ENCODE data around the gene RAF1. TPM values are rescaled to one million over a fixed set of nuclear protein-coding genes. Genes with fewer than 3 reads are reported as not detected.

Gene RAF1
- polyA plus RNA-seq, 2 of the 4 experiments (the other 2 are of a cell fraction): 56.2 to 94.6 TPM

GRCh38 chr3:12708584-12709192 is 44.8 kb upstream of the RAF1 start (continued):
- TF ChIP-seq RAD21 (conservative IDR thresholded peaks at IDR 0.05 in 1 of 2, IDR thresholded peaks at IDR 0.05 in 1 of 2) (no peak), CBX8 (IDR thresholded peaks at IDR 0.05) (no peak)

GRCh38 chr3:12707449-12707848 is 43.5 kb upstream of the RAF1 start:
- H3K9me3 ChIP-seq: peaks cover 3% of the 10 kb centered on the region; the same call in 1 of the 3 replicates
- WGBS (ENCODE audit: missing lambda C conversion rate): 83% methylated on average over 2 of the region's 2 CpGs
- H3K4me2 ChIP-seq: no peak overlapping the region
- CTCF ChIA-PET: interaction anchor here (0.6 to 7.5 kb wide), 6 partner anchors 12 to 100 kb away, joined by 3 to 44 read pairs (median 4); no protein-coding TSS in a partner anchor
- POLR2A ChIA-PET: no interaction called here
- DNase-seq (ENCODE audit: low read depth in 1 of 2, low spot score in 1 of 2) (no peak), ATAC-seq (no peak), FAIRE-seq (no peak)
- TF ChIP-seq CHD2 (IDR thresholded peaks at IDR 0.05; ENCODE audit: low read length, partially characterized antibody) (no peak), CHD4 (IDR thresholded peaks at IDR 0.05; ENCODE audit: borderline replicate concordance) (no peak), KDM1A (IDR thresholded peaks at IDR 0.05; ENCODE audit: low read depth) (no peak), HOXA7 (CRISPR knock-in tag; IDR thresholded peaks at IDR 0.05) (no peak), FOSB (CRISPR knock-in tag; IDR thresholded peaks at IDR 0.05) (no peak), ZNF302 (CRISPR knock-in tag; IDR thresholded peaks at IDR 0.05) (no peak), CEBPB (IDR thresholded peaks at IDR 0.05) (no peak), MAX (IDR thresholded peaks at IDR 0.05) (no peak), ESRRA (IDR thresholded peaks at IDR 0.05; ENCODE audit: borderline replicate concordance, low read length) (no peak), CBX2 (IDR thresholded peaks at IDR 0.05; ENCODE audit: borderline replicate concordance, low read depth) (no peak), FOXS1 (CRISPR knock-in tag; IDR thresholded peaks at IDR 0.05) (no peak), HOXB5 (CRISPR knock-in tag; IDR thresholded peaks at IDR 0.05) (no peak), HMGXB4 (CRISPR knock-in tag; IDR thresholded peaks at IDR 0.05; ENCODE audit: borderline replicate concordance) (no peak), RARB (CRISPR knock-in tag; IDR thresholded peaks at IDR 0.05) (no peak), EP300 (IDR thresholded peaks at IDR 0.05) (no peak), HDAC2 (IDR thresholded peaks at IDR 0.05) (no peak), ATOH8 (CRISPR knock-in tag; IDR thresholded peaks at IDR 0.05; ENCODE audit: low read depth) (no peak)
- TF ChIP-seq, protein P1, sequence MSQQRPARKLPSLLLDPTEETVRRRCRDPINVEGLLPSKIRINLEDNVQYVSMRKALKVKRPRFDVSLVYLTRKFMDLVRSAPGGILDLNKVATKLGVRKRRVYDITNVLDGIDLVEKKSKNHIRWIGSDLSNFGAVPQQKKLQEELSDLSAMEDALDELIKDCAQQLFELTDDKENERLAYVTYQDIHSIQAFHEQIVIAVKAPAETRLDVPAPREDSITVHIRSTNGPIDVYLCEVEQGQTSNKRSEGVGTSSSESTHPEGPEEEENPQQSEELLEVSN (IDR thresholded peaks at IDR 0.05; ENCODE audit: borderline replicate concordance, low read depth): no peak
- TF ChIP-seq, protein P2, sequence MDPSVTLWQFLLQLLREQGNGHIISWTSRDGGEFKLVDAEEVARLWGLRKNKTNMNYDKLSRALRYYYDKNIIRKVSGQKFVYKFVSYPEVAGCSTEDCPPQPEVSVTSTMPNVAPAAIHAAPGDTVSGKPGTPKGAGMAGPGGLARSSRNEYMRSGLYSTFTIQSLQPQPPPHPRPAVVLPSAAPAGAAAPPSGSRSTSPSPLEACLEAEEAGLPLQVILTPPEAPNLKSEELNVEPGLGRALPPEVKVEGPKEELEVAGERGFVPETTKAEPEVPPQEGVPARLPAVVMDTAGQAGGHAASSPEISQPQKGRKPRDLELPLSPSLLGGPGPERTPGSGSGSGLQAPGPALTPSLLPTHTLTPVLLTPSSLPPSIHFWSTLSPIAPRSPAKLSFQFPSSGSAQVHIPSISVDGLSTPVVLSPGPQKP (IDR thresholded peaks at IDR 0.05; ENCODE audit: low read depth, low read length): no peak
- TF ChIP-seq, protein P3, sequence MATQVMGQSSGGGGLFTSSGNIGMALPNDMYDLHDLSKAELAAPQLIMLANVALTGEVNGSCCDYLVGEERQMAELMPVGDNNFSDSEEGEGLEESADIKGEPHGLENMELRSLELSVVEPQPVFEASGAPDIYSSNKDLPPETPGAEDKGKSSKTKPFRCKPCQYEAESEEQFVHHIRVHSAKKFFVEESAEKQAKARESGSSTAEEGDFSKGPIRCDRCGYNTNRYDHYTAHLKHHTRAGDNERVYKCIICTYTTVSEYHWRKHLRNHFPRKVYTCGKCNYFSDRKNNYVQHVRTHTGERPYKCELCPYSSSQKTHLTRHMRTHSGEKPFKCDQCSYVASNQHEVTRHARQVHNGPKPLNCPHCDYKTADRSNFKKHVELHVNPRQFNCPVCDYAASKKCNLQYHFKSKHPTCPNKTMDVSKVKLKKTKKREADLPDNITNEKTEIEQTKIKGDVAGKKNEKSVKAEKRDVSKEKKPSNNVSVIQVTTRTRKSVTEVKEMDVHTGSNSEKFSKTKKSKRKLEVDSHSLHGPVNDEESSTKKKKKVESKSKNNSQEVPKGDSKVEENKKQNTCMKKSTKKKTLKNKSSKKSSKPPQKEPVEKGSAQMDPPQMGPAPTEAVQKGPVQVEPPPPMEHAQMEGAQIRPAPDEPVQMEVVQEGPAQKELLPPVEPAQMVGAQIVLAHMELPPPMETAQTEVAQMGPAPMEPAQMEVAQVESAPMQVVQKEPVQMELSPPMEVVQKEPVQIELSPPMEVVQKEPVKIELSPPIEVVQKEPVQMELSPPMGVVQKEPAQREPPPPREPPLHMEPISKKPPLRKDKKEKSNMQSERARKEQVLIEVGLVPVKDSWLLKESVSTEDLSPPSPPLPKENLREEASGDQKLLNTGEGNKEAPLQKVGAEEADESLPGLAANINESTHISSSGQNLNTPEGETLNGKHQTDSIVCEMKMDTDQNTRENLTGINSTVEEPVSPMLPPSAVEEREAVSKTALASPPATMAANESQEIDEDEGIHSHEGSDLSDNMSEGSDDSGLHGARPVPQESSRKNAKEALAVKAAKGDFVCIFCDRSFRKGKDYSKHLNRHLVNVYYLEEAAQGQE (IDR thresholded peaks at IDR 0.05): no peak
- H3K4me3 ChIP-seq: no peak overlapping the region
- no peak overlapping the region for H3K27ac ChIP-seq
- H3K4me1 ChIP-seq: peaks cover 9% of the 10 kb centered on the region

Measured in A549 (cell line).